MCF 10A (cell line): ENCODE data around the gene PARD3. TPM values are rescaled to one million over a fixed set of nuclear protein-coding genes. Genes with fewer than 3 reads are reported as not detected.

Experiments
- BruUV-seq: library from RNA; stranded (reverse); fragments of 400-500 nt; replicated peaks from 2 replicates; lab custom pipeline; 2021; lab: Mats Ljungman, UMichigan
- CTCF ChIA-PET: fragments of 300-600 bp; sonication (Branson Sonifier 250); formaldehyde crosslinking; extraction: SDS; loops from one replicate; lab custom pipeline; 2021; ENCODE audit warnings: antibody characterized with exemption, inconsistent platforms; lab: Yijun Ruan, JAX
- POLR2A ChIA-PET: fragments of 300-600, 350-650 bp; sonication (Branson Sonifier 250); formaldehyde crosslinking; extraction: SDS; loops from one replicate; lab custom pipeline; 2020; ENCODE audit warnings: antibody characterized with exemption, inconsistent platforms; lab: Yijun Ruan, JAX
- DNase-seq: peaks from one replicate; pipeline ENCODE4 v3.0.0-alpha.2; 2018; ENCODE audit not compliant: unreplicated experiment
- H3K27ac Mint-ChIP-seq: one replicate; pipeline ENCODE4 v1.8.0; 2022; ENCODE audit warnings: mild to moderate bottlenecking, low read depth, mixed read lengths; ENCODE audit not compliant: unreplicated experiment
- H3K27me3 Mint-ChIP-seq: one replicate; pipeline ENCODE4 v1.8.0; 2022; ENCODE audit warnings: mixed read lengths; ENCODE audit not compliant: insufficient read depth, unreplicated experiment
- H3K36me3 Mint-ChIP-seq: one replicate; pipeline ENCODE4 v1.8.0; 2022; ENCODE audit warnings: mild to moderate bottlenecking, moderate library complexity, mixed read lengths; ENCODE audit not compliant: insufficient read depth, unreplicated experiment
- H3K4me1 Mint-ChIP-seq: one replicate; pipeline ENCODE4 v1.8.0; 2022; ENCODE audit warnings: mixed read lengths; ENCODE audit not compliant: insufficient read depth, unreplicated experiment
- H3K4me3 Mint-ChIP-seq: one replicate; pipeline ENCODE4 v1.8.0; 2022; ENCODE audit warnings: mild to moderate bottlenecking, moderate library complexity, mixed read lengths; ENCODE audit not compliant: unreplicated experiment
- H3K9me3 Mint-ChIP-seq: one replicate; pipeline ENCODE4 v1.8.0; 2022; ENCODE audit warnings: mixed read lengths; ENCODE audit not compliant: unreplicated experiment
- CTCF ChIP-seq: fragments of 200-600 bp; IDR thresholded peaks from one replicate; pipeline ENCODE4 v1.8.0; 2022; ENCODE audit warnings: antibody characterized with exemption, mild to moderate bottlenecking; ENCODE audit not compliant: unreplicated experiment
- intact Hi-C: fragments of 100-400 bp; cut with micrococcal nuclease; formaldehyde crosslinking; loops from 2 replicates; pipeline ENCODE4 v1.14.1; 2022
- total RNA-seq: library from RNA; stranded (reverse); gene quantifications from 2 replicates; pipeline ENCODE4 v1.2.3, GENCODE V29; 2022

The PARD3 gene
- total RNA-seq, 1 experiment from 2014 or later, result 70.0 TPM

GRCh38 chr10:34112171-34112782 lies 702.8 kb downstream of the PARD3 start:
- peaks cover 36% of the 10 kb centered on the region for H3K36me3 Mint-ChIP-seq
- ChIA-PET CTCF (no interaction called here), POLR2A (no interaction called here)
- no peak overlapping the region for H3K27ac Mint-ChIP-seq
- no TSS peak for BruUV-seq
- DNase-seq, result no peak
- H3K4me1 Mint-ChIP-seq, result no peaks in the 10 kb centered on the region
- no peaks in the 10 kb centered on the region for H3K9me3 Mint-ChIP-seq
- TF ChIP-seq CTCF, result no peak
- intact Hi-C loops, result no loop called here
- H3K27me3 Mint-ChIP-seq, result no peaks in the 10 kb centered on the region
- no peak overlapping the region for H3K4me3 Mint-ChIP-seq

- no TSS peak for BruUV-seq
- POLR2A ChIA-PET, result interaction anchor here (0.6 kb wide), 1 partner anchor 1102 kb away, joined by 3 read pairs; no protein-coding TSS in a partner anchor
- no peak for TF ChIP-seq CTCF
Measured at GRCh38 chr10:34111179-34111578, 703.9 kb downstream of the PARD3 start.

GRCh38 chr10:34109952-34110702 lies 705.0 kb downstream of the PARD3 start:
- no peak overlapping the region for H3K4me3 Mint-ChIP-seq
- H3K36me3 Mint-ChIP-seq, result peaks cover 28% of the 10 kb centered on the region
- H3K4me1 Mint-ChIP-seq, result no peaks in the 10 kb centered on the region

More at GRCh38 chr10:34111179-34111578, 703.9 kb downstream of the PARD3 start:
- intact Hi-C loops, result no loop called here
- Mint-ChIP-seq H3K27me3 (no peaks in the 10 kb centered on the region), H3K4me3 (no peak overlapping the region), H3K27ac (no peak overlapping the region), H3K9me3 (no peaks in the 10 kb centered on the region), H3K36me3 (peaks cover 32% of the 10 kb centered on the region), H3K4me1 (no peaks in the 10 kb centered on the region)
- CTCF ChIA-PET, result interaction anchor here (0.8 kb wide), 1 partner anchor 775 kb away, joined by 3 read pairs; no protein-coding TSS in a partner anchor
- no peak for DNase-seq

More at GRCh38 chr10:34109952-34110702, 705.0 kb downstream of the PARD3 start:
- Mint-ChIP-seq H3K27me3 (no peaks in the 10 kb centered on the region), H3K9me3 (no peaks in the 10 kb centered on the region), H3K27ac (peak overlapping the region; percentile 16)
- DNase-seq, result peak; percentile 74
- ChIA-PET POLR2A (interaction anchor here (0.6 to 0.7 kb wide), 2 partner anchors 29 to 1101 kb away, joined by 3 read pairs; no protein-coding TSS in a partner anchor), CTCF (interaction anchor here (1.0 kb wide), 1 partner anchor 303 kb away, joined by 3 read pairs; no protein-coding TSS in a partner anchor)
- no TSS peak for BruUV-seq
- TF ChIP-seq CTCF, result no peak
- intact Hi-C loops, result no loop called here
